RPMI8226 (cell line): Measurements from ENCODE around the gene ARID2.

Experiments used
- DNase-seq: peaks from one replicate; pipeline ENCODE4 v3.0.0-alpha.2; 2015

Gene ARID2

DNA sequence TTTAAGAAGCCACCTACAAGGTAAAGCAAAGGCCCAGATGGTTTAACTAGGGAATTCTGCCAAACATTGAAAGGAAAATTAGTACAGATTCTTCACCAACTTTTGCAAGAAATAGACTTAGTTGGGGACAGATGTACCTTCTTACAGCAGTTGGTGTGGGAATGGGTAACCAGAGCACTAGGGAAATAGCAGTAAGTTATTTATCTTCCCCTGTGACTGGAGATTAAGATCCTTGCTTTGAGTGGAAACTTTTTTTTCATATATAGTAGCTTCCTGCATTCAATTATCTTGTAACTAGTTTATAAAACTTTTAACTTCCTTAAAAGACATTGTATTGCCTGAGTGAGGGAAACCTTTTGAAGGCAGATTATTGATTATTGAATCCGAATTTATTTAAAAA is 44.2 kb downstream of the ARID2 start:
- DNase-seq: no peak

DNA sequence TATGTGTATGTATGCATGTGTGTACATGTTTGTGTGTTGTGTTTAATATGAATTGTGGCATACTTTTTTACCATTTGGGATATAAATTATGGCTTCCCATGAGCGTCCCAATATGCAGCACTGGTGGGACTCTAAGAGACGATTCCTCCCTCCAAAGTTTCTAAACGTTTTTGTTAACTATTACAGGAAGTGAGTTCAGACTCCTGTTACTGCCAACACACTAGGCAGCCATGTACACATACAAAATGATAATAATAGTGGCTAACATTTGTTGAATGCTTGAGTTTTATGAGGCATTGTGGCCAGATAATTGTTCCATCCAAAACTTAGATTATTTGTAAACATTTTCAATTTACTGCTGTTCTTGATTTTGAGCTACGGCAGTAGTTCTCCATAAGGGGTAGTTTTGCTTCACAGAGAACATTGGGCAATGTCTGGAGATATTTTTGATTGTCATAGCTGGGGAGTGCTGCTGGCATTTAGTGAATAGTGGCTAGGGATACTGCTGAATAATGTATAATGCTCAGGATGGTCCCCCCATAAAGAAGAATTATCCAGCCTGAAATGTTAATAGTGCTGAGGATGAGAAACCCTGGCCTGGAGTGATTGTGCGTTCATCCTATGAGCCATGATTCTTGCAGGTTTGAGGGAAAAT is 45.1 kb downstream of the ARID2 start:
- no peak for DNase-seq

GRCh38 chr12:45775465-45775864 is 46.0 kb downstream of the ARID2 start:
- DNase-seq: no peak

DNA sequence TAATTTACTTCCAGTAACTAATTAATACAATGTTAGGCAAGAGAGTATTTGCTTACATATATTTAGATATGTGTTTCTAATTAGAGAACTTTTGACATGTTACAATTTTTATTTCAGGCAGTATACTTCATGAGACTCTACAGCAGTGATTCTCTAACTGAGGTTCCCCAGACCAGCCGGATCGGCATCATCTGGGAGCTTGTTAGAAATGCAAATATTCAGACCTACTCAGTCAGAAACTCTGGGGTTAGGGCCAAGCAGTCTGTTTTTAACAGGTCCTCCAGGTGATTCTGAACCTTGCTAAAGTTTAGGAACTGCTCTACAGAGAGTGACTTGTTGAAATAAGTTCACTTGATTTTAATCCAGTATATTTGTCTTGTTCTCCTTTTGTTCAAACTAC is 46.5 kb downstream of the ARID2 start:
- no peak for DNase-seq

- DNase-seq: no peak
Observed at GRCh38 chr12:45779936-45780335, 50.4 kb downstream of the ARID2 start.

DNA sequence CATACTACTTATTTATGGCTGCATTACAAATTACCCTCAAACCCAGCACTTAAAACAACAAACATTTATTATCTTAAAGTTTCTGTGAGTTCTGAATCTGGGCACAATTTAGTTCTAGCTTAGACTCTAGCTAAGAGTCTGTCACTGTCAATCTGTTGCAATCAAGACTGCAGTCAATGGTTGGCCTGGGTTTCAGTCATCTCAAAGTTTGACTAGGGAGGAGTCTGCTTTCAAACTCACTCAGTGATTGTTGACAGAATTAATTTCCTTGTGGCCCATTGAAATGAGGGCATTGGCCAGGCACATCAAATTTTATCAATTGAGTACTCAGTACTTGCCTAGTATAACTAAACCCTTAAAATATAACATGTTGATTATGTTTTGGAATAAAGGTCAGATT is 51.6 kb downstream of the ARID2 start:
- no peak for DNase-seq

DNA sequence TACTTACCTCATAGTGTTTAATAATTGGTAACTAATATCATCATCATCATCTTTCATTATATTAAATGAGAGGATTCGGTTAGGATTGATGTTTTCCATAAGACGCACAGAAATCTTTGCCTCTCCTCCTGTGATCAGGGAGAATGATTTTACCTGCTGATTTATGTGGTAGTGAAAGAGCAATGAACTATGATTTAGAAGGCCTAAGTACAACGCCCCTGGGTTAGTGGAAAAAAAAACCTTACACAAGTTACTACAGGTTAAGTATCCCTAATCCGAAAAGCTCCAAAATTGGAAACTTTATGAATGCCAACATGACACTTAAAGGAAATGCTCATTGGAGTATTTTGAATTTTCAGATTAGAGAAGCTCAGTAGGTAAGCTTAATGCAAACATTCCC is 55.8 kb downstream of the ARID2 start:
- no peak for DNase-seq

GRCh38 chr12:45789025-45789424 is 59.5 kb downstream of the ARID2 start:
- no peak for DNase-seq

DNA sequence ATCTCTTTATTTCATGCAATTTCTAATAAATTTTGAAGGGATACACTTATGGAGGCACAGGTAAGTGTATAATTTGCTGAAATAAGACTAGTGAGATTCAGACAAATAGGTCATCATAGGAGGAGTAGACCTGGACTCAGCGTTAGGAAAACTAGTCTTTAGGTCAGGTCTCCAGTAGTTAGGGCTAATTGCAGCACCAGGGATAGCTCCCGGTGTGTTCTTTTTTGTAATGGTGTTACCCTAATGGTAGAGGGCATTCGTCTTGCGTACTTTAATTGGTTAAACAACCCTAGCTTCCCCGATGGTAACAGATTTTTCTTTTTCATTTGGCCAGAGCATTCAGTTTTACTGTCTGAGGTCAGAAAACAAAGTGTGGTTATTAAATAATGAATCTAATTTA is 64.9 kb downstream of the ARID2 start:
- no peak for DNase-seq

GRCh38 chr12:45801625-45802024 is 72.1 kb downstream of the ARID2 start:
- no peak for DNase-seq

DNA sequence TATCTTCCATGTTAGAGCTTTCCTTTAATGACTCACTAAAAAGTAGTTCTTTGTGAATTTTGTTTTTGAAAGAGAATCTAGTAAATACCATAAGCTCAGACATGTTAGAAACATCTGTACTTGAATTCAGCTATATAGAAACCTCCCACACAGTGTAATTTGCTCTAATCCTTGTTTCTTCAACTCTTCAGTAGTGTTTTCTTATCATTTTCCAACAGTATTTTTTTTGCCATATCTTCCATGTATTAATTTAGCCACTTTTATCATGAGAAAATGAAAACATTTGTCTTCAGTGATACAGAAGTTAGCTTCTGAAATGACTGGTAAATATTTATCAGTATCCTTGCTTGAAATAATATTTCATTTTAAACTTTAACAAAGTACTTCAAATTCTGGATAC is 73.6 kb downstream of the ARID2 start:
- no peak for DNase-seq

DNA sequence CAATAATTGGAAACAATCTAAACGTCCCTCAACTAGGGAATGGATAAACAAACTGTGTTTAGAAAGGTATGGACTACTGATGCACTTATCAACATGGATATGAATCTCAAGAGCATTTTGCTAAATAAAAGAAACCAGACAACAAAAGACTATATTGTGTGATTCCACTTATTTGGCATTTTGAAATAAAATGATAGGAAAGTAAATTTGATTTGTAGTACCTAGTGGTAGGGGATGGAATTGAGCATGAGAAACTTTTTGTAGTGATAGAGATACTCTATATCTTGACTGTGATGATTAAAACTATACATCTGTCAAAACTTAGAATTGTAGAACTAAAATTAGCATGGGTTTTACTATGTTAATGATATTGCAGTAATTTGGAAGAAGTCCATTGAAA is 87.1 kb downstream of the ARID2 start:
- DNase-seq: no peak

GRCh38 chr12:45827974-45828373 is 98.5 kb downstream of the ARID2 start:
- no peak for DNase-seq

GRCh38 chr12:45828402-45828801 is 98.9 kb downstream of the ARID2 start:
- DNase-seq: peak; percentile 7

GRCh38 chr12:45831590-45831989 is 102.1 kb downstream of the ARID2 start:
- DNase-seq: no peak

- DNase-seq: no peak
Observed at GRCh38 chr12:45833401-45833800, 103.9 kb downstream of the ARID2 start.

GRCh38 chr12:45834809-45835208 is 105.3 kb downstream of the ARID2 start:
- no peak for DNase-seq

DNA sequence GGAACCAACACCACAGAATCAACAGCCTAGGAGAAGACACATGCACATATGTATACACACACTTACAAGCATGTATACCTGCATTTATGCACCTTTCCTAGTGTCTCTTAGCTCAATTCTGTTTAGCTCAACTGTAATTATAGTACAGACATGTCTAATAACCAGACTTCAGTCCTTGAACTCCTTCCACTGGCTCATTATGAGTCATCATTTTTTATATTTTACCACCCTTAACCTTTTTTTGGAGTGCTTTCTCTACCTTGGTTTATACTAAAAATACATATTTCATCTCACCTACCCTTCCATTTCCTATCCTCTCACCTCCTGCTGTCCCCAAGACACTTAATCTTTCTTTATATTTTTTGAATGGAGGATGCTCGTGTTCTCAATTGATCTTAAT is 110.4 kb downstream of the ARID2 start:
- no peak for DNase-seq

GRCh38 chr12:45849289-45849688 is 119.8 kb downstream of the ARID2 start:
- no peak for DNase-seq

DNA sequence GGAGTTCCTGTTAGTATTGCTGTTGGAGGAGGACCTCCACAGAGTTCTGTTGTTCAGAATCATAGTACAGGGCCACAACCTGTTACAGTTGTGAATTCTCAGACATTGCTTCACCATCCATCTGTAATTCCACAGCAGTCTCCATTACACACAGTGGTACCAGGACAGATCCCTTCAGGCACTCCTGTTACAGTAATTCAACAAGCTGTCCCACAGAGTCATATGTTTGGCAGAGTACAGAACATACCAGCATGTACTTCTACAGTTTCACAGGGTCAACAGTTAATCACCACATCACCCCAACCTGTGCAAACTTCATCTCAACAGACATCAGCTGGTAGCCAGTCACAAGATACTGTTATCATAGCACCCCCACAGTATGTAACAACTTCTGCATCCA is 120.8 kb downstream of the ARID2 start:
- DNase-seq: no peak

- DNase-seq: no peak
Observed at GRCh38 chr12:45852508-45852907, 123.0 kb downstream of the ARID2 start.

GRCh38 chr12:45853550-45853949 is 124.0 kb downstream of the ARID2 start:
- DNase-seq: no peak

DNA sequence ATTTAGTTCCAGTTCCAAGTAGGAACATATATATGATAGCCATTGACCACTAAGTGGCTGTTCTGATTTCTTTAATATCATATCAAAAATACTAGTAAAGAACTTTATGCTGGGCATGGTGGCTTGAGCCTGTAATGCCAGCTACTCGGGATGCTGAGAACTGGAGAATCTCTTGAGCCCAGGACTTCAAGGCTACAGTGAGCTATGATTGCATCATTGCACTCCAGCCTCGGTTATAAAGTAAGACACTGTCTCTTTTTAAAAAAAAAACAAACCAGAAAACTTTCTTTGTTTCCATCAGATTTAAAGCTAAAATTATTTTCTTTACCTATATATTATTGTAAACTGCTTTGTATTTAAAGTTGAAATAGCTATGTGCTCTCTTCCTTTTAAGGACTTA is 133.8 kb downstream of the ARID2 start:
- no peak for DNase-seq

DNA sequence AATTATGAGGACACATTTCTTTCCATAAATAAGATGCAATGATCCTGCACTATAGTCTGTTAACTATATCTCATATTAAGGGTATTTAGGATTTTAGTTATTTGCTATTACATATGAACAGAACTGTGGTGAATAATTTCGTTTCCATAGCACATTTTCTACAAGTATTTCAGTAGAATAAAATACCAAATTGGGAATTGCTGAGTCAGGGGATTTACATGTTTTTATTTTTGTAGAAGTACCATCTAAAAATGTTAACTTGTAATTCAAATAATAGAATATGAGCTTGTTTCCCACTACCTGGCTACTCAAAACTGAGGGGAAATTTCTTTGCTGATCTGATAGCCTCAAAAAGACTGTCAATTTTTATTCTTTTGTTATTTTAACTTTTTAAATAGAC is 136.8 kb downstream of the ARID2 start:
- no peak for DNase-seq

GRCh38 chr12:45872446-45872845 is 142.9 kb downstream of the ARID2 start:
- no peak for DNase-seq

GRCh38 chr12:45877069-45877468 is 147.6 kb downstream of the ARID2 start:
- no peak for DNase-seq
